ENCODE data around the gene EPC2.

GRCh38 chr2:148814143-148814859 lies 169.8 kb downstream of the EPC2 start:
- TF ChIP-seq CTCF (IDR thresholded peaks at IDR 0.05 in 2 of 3, conservative IDR thresholded peaks at IDR 0.05 in 1 of 3; ENCODE audit: borderline replicate concordance in 1 of 3, insufficient read depth in 1 of 3, low read depth in 2 of 3, low read length in 2 of 3) (no peak), CEBPB (IDR thresholded peaks at IDR 0.05; ENCODE audit: low read depth) (no peak), RAD21 (IDR thresholded peaks at IDR 0.05; ENCODE audit: low read depth) (no peak), EZH2phosphoT487 (IDR thresholded peaks at IDR 0.05; ENCODE audit: borderline replicate concordance) (no peak), SIN3A (IDR thresholded peaks at IDR 0.05; ENCODE audit: low read depth) (no peak), MAX (IDR thresholded peaks at IDR 0.05) (no peak), POLR2AphosphoS5 (IDR thresholded peaks at IDR 0.05; ENCODE audit: low read depth, low read length) (no peak), POLR2A (IDR thresholded peaks at IDR 0.05; ENCODE audit: borderline replicate concordance, extremely low read depth, insufficient read depth, insufficient read length) (no peak), EZH2 (IDR thresholded peaks at IDR 0.05) (no peak), REST (IDR thresholded peaks at IDR 0.05; ENCODE audit: low read depth) (no peak)

Data from HCT116 (cell line).